OCI-LY1 (cell line): ENCODE data around the gene PPP1R15B.

Source experiments
- EZH2 ChIP-seq: fragments of 200-600 bp; sonication (generic), shearing (Covaris generic); IDR thresholded peaks from 2 replicates; pipeline ENCODE4 v1.8.0; 2017; ENCODE audit warnings: borderline replicate concordance, mixed run types, mild to moderate bottlenecking, antibody characterized with exemption, low read length, moderate library complexity, mixed read lengths
- TF ChIP-seq, protein P1 (sequence below): fragments of 200-600 bp; sonication (generic), shearing (Covaris generic); IDR thresholded peaks from 2 replicates; pipeline ENCODE4 v1.5.1; 2017; ENCODE audit warnings: mild to moderate bottlenecking, antibody characterized with exemption, low read length, moderate library complexity, mixed read lengths

DNA sequence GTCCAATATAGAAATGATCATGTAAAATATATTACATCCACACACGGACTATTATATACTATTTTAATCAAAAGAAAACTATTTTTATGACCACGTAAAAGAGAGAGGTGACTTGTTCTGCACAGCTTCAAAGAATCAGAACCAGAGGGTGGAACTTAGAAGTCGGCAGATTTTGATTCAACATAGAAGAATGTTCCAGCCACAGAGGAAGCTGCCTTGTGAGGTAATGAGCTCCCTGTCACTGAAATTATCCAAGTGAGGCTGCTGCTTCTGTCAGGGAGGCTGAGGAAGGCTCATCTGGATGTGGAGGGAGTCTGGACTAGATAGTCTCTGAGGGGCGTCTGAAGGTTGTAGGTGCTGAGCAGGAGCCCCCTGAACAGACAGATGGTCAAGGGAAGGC lies 54.6 kb downstream of the PPP1R15B start:
- TF ChIP-seq, protein P1, sequence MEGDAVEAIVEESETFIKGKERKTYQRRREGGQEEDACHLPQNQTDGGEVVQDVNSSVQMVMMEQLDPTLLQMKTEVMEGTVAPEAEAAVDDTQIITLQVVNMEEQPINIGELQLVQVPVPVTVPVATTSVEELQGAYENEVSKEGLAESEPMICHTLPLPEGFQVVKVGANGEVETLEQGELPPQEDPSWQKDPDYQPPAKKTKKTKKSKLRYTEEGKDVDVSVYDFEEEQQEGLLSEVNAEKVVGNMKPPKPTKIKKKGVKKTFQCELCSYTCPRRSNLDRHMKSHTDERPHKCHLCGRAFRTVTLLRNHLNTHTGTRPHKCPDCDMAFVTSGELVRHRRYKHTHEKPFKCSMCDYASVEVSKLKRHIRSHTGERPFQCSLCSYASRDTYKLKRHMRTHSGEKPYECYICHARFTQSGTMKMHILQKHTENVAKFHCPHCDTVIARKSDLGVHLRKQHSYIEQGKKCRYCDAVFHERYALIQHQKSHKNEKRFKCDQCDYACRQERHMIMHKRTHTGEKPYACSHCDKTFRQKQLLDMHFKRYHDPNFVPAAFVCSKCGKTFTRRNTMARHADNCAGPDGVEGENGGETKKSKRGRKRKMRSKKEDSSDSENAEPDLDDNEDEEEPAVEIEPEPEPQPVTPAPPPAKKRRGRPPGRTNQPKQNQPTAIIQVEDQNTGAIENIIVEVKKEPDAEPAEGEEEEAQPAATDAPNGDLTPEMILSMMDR, result no peak
- TF ChIP-seq EZH2, result no peak
